Ovary (tissue), 10 donors: ENCODE measurements around the gene PPP1R2. TPM values are rescaled to one million over a fixed set of nuclear protein-coding genes. Genes with fewer than 3 reads are reported as not detected.
"Not testable (repeated sequence)": the region's sequence is repeated elsewhere in the genome, so short reads cannot be mapped to it uniquely, and the experiment has no call there.

ENCODE experiments used
- DNase-seq, 5 donors: peaks; one replicate each; pipeline ENCODE4 v3.0.0-alpha.2; 2019 to 2020
- H3K27ac ChIP-seq, 2 donors: fragments of 200-600 bp; one replicate each; pipeline versions ENCODE4 v1.5.1 to v1.8.0; 2019 to 2022
- H3K27me3 ChIP-seq: fragments of 200-600 bp; one replicate; pipeline ENCODE4 v1.8.0; 2022
- H3K36me3 ChIP-seq: fragments of 200-600 bp; sonication (generic); one replicate; pipeline ENCODE4 v1.5.1; 2019
- H3K4me1 ChIP-seq: one replicate; pipeline ENCODE4 v1.8.1; 2013; ENCODE audit warnings: mild to moderate bottlenecking, moderate library complexity; ENCODE audit not compliant: insufficient read depth
- H3K4me3 ChIP-seq: fragments of 200-600 bp; sonication (generic); one replicate; pipeline ENCODE4 v1.5.1; 2017
- H3K9me3 ChIP-seq, 2 donors: fragments of 200-600 bp in 1 of 2; sonication (generic) in 1 of 2; one replicate each; pipeline versions ENCODE4 v1.5.1 to v1.8.1; 2013 to 2019; ENCODE audit warnings: mild to moderate bottlenecking in 1 of 2, moderate library complexity in 1 of 2
- EP300 ChIP-seq: sonication (generic); formaldehyde crosslinking; IDR thresholded peaks from one replicate; pipeline ENCODE4 v1.6.1; 2017; ENCODE audit warnings: antibody characterized with exemption
- POLR2A ChIP-seq: fragments of 450-650 bp; IDR thresholded peaks from one replicate; pipeline ENCODE4 v1.6.1; 2017; ENCODE audit warnings: antibody characterized with exemption, mild to moderate bottlenecking, moderate library complexity
- WGBS, 3 donors: extraction: QIAGEN DNeasy Blood & Tissue Kit in 1 of 3; methylation state at CpG; one replicate each; pipeline versions ENCODE4 v1.1.5 to v1.1.7; 2013 to 2017; 5-methylcytosine and 5-hydroxymethylcytosine counted together
- intact Hi-C, 4 donors: fragments of 100-400 bp; cut with DNase I; formaldehyde crosslinking; loops; one replicate each; pipeline versions ENCODE4 v1.11.0 to v1.15.1; 2022 to 2023
- long read RNA-seq, 3 donors: library from polyadenylated mRNA in 2 of 3; unstranded in 2 of 3; transcript quantifications; one replicate each; pipeline ENCODE4 v2.0.0 and lab custom pipeline, GENCODE V29; 2021 to 2026
- polyA plus RNA-seq, 2 donors: library from polyadenylated mRNA; stranded (reverse); fragments of 200-250 nt in 1 of 2; fragments of 350-450 nt in 1 of 2; fragmentation: Illumina TruSeq in 1 of 2; extraction: RNeasy Lipid Tissue Mini Kit (QIAGEN cat#74804) in 1 of 2; gene quantifications; one replicate each; pipeline ENCODE4 v1.2.3, GENCODE V29; 2013 to 2014
- total RNA-seq, 7 donors: library from RNA; depleted of rRNA in 2 of 7; stranded (reverse); fragments of >200 nt in 2 of 7; fragmentation: NEBNext Ultra II Directional in 3 of 7; extraction: Animal tissue kit (Norgen Biotek cat#: 25700) in 3 of 7; gene quantifications; one replicate each; pipeline versions ENCODE4 v1.1.0 to v1.2.4, GENCODE V29; 2016 to 2023
- TF ChIP-seq, protein P1 (sequence below), 3 donors: fragments of 450-650 bp in 2 of 3; fragments of 200-600 bp in 1 of 3; IDR thresholded peaks; one replicate each; pipeline versions ENCODE4 v1.5.1 to v1.8.0; 2016 to 2022; ENCODE audit warnings: antibody characterized with exemption in 3 of 3, mild to moderate bottlenecking in 1 of 3
- donor health status: DM: no; HTN: no; CAD: no; lungs with moderate emphysema.
- donor health status: DM: no; HTN: no; CAD: no.
- donor health status: Bipolar disorder and iron deficiency.
- donor health status: DM: yes; HTN: yes; CAD: no.
- donor health status: DM: no; HTN: no; CAD: no.
- donor health status: DM: yes; HTN: yes; CAD: no.

The PPP1R2 gene
- total RNA-seq (10 to 100 TPM; 31.5 to 50.2 (median 40.6) TPM), polyA plus RNA-seq (10 to 100 TPM; 22.5 to 47.3 TPM)
- long read RNA-seq, donor 1, transcript PPP1R2-205 (2 exons, 1,668 nt): minor isoform, 5 of 151 reads
- long read RNA-seq, donor 1, transcript PPP1R2-206 (6 exons, 3,450 nt): major isoform, 117 of 151 reads
- long read RNA-seq, donor 1, partial matches to known transcripts: 8 of 151 reads
- long read RNA-seq, donor 1, other reads (novel, unspliced or antisense): 19 of 151 reads
- long read RNA-seq, donor 2, transcript PPP1R2-206 (6 exons, 3,450 nt): major isoform, 36 of 43 reads
- long read RNA-seq, donor 2, partial matches to known transcripts: 0 of 43 reads
- long read RNA-seq, donor 2, other reads (novel, unspliced or antisense): 0 of 43 reads
- long read RNA-seq, donor 3, transcript PPP1R2-206 (6 exons, 3,450 nt): major isoform, 107 of 122 reads
- long read RNA-seq, donor 3, partial matches to known transcripts: 0 of 122 reads
- long read RNA-seq, donor 3, other reads (novel, unspliced or antisense): 9 of 122 reads

DNA sequence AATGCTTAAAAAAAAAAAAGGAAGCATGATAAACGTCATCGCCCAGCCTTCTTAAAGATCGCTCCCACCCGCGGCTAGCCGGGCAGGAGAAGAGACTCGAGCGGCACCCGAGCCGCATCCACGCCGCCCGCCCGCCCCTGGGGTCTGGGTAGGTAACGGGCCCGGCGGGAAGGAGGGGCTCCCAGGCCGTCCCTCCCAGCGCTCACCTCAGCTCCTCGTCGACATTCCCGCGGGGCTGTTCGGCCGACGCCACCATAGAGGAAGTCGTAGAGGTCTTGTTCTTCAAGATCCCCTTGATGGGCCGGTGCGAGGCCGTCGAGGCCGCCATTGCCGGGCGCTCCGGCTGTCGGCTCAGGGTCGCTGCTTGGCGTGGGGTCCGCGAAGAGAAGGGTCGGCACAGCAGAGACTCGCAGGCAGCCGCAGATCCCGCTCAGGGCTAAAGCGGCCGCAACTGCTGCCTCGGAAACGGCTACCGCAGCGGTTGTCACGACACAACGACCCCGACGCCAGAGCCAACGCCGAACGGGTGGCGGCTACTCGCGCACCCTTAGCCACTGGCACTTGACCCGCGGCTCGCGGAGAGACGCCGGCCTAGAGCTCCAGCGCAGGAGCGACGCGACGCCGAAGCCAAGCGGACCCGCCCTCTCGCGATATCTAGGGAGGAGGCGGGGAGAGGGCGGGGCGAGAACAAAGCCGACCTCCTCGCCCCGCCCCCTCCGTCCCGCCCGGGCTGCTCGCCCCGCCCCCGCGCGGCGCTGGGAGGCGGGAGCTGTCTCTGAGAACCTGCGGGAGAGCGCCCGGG lies at the start of gene PPP1R2:
Gene PPP1R2 (minus strand): TSS at position 628 of the 802 bp plus-strand sequence. CDS start 300 bp downstream, at position 328.
- Histone ChIP-seq H3K27me3 (no peaks in the 10 kb centered on the region), H3K36me3 (no peaks in the 10 kb centered on the region), H3K9me3 (no peaks in the 10 kb centered on the region), H3K4me3 (peak within 1 kb of the TSS; percentile 87), H3K27ac (peak within 1 kb of the TSS; percentile 10 to 67), H3K4me1 (peaks cover 13% of the 10 kb centered on the region)
- TF ChIP-seq EP300 (no peak), POLR2A (peak; percentile 92)
- intact Hi-C loops: no loop called here
- 0% methylated on average over 34 to 95 of the region's 95 CpGs for WGBS, 3 donors
- peak; percentile 92 to 96 (median 95) for DNase-seq

GRCh38 chr3:195591852-195592251 lies 48.7 kb upstream of the PPP1R2 start:
- no peaks in the 10 kb centered on the region for H3K9me3 ChIP-seq
- intact Hi-C loops: loop anchor here in 1 of 4 donors (2.0 kb wide), 1 partner anchor 23 kb away; no protein-coding TSS in a partner anchor
- TF ChIP-seq, protein P1, sequence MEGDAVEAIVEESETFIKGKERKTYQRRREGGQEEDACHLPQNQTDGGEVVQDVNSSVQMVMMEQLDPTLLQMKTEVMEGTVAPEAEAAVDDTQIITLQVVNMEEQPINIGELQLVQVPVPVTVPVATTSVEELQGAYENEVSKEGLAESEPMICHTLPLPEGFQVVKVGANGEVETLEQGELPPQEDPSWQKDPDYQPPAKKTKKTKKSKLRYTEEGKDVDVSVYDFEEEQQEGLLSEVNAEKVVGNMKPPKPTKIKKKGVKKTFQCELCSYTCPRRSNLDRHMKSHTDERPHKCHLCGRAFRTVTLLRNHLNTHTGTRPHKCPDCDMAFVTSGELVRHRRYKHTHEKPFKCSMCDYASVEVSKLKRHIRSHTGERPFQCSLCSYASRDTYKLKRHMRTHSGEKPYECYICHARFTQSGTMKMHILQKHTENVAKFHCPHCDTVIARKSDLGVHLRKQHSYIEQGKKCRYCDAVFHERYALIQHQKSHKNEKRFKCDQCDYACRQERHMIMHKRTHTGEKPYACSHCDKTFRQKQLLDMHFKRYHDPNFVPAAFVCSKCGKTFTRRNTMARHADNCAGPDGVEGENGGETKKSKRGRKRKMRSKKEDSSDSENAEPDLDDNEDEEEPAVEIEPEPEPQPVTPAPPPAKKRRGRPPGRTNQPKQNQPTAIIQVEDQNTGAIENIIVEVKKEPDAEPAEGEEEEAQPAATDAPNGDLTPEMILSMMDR (IDR thresholded peaks at IDR 0.05): no peak
- TF ChIP-seq EP300 (no peak), POLR2A (no peak)
- DNase-seq: no peak
- H3K4me3 ChIP-seq: no peak overlapping the region
- H3K4me1 ChIP-seq: no peaks in the 10 kb centered on the region
- no peak overlapping the region for H3K27ac ChIP-seq
- WGBS, 3 donors: 58 to 65% (median 59%) methylated on average over 2 of the region's 2 CpGs
- H3K27me3 ChIP-seq: no peaks in the 10 kb centered on the region
- no peaks in the 10 kb centered on the region for H3K36me3 ChIP-seq

GRCh38 chr3:195591220-195591619 lies 48.1 kb upstream of the PPP1R2 start:
- no peak for DNase-seq
- Histone ChIP-seq H3K27me3 (no peaks in the 10 kb centered on the region), H3K4me3 (no peak overlapping the region), H3K9me3 (no peaks in the 10 kb centered on the region), H3K4me1 (no peaks in the 10 kb centered on the region), H3K36me3 (no peaks in the 10 kb centered on the region), H3K27ac (no peak overlapping the region)
- intact Hi-C loops: no loop called here
- no peak for TF ChIP-seq POLR2A
- TF ChIP-seq, protein P1 (IDR thresholded peaks at IDR 0.05): no peak
- TF ChIP-seq EP300: no peak
- 26 to 41% (median 26%) methylated on average over 6 of the region's 6 CpGs for WGBS, 3 donors

DNA sequence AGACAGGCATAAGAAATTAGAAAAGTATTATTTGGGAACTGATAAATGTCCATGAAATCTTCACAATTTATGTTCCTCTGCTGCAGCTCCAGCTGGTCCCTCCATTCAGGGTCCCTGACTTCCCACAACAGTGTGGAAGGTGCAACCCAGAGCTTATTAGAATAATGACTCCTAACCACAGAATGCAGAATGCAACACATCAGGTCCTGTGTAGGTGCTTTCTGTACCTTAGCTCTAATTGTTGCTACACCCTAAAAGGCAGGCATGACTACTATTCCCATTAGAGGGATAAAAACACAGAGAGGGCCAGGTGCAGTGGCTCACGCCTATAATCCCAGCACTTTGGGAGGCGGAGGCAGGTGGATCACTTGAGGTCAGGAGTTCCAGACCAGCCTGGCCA lies 47.3 kb upstream of the PPP1R2 start:
- DNase-seq, H3K4me1 ChIP-seq, H3K27me3 ChIP-seq, intact Hi-C loops, H3K27ac ChIP-seq, H3K9me3 ChIP-seq, H3K36me3 ChIP-seq, H3K4me3 ChIP-seq: not testable (repeated sequence)
- WGBS, 3 donors: 92 to 100% (median 100%) methylated on average over 2 of the region's 2 CpGs

GRCh38 chr3:195589796-195590195 lies 46.7 kb upstream of the PPP1R2 start:
- DNase-seq, H3K27me3 ChIP-seq, H3K36me3 ChIP-seq, H3K9me3 ChIP-seq, intact Hi-C loops, H3K27ac ChIP-seq, H3K4me1 ChIP-seq, H3K4me3 ChIP-seq: not testable (repeated sequence)
- WGBS, 3 donors: 46 to 75% (median 47%) methylated on average over 6 of the region's 6 CpGs
